ENCODE data around the gene ATP6V1D. TPM values are rescaled to one million over a fixed set of nuclear protein-coding genes. Genes with fewer than 3 reads are reported as not detected.

Gene ATP6V1D
- total and polyA plus RNA-seq, 9 of the 15 experiments (the other 6 are each of a cell fraction or from before 2014, with no cell fraction given), result 35.5 to 91.0 (median 50.0) TPM

- ChIA-PET CTCF (ENCODE audit: low intra/inter-chr PET ratio) (no interaction called here), POLR2A (no interaction called here)
- H3K79me2 ChIP-seq (ENCODE audit: control insufficient read depth, insufficient read depth, low read length), result no peaks in the 10 kb centered on the region
- no peaks in the 10 kb centered on the region for H3K9me3 ChIP-seq (replicated peaks; ENCODE audit: control insufficient read depth, insufficient read depth, low read depth, low read length)
- no TSS peak for BruUV-seq (replicated peaks)
- no peaks in the 10 kb centered on the region for H3K9me1 ChIP-seq (ENCODE audit: control insufficient read depth, insufficient read depth, low read length)
- no peaks in the 10 kb centered on the region for H3K4me1 ChIP-seq (replicated peaks in 1 of 2; ENCODE audit: control insufficient read depth in 2 of 2, insufficient read depth in 2 of 2, low read length in 2 of 2)
- peaks cover 40% of the 10 kb centered on the region for H3K36me3 ChIP-seq (ENCODE audit: control insufficient read depth, insufficient read depth, low read length)
- TF ChIP-seq TFAM (CRISPR knock-in tag; conservative IDR thresholded peaks at IDR 0.05) (no peak), SOX6 (IDR thresholded peaks at IDR 0.05) (no peak), ATF7 (IDR thresholded peaks at IDR 0.05) (no peak), BRF2 (IDR thresholded peaks at IDR 0.05; ENCODE audit: borderline replicate concordance, insufficient read depth, insufficient read length) (no peak), KAT2B (IDR thresholded peaks at IDR 0.05; ENCODE audit: low read depth, low read length) (no peak), MTF1 (CRISPR knock-in tag; IDR thresholded peaks at IDR 0.05; ENCODE audit: borderline replicate concordance) (no peak), SIN3B (IDR thresholded peaks at IDR 0.05; ENCODE audit: low read depth) (no peak), MXI1 (IDR thresholded peaks at IDR 0.05; ENCODE audit: low read depth, low read length) (no peak)
- TF ChIP-seq, protein P1, sequence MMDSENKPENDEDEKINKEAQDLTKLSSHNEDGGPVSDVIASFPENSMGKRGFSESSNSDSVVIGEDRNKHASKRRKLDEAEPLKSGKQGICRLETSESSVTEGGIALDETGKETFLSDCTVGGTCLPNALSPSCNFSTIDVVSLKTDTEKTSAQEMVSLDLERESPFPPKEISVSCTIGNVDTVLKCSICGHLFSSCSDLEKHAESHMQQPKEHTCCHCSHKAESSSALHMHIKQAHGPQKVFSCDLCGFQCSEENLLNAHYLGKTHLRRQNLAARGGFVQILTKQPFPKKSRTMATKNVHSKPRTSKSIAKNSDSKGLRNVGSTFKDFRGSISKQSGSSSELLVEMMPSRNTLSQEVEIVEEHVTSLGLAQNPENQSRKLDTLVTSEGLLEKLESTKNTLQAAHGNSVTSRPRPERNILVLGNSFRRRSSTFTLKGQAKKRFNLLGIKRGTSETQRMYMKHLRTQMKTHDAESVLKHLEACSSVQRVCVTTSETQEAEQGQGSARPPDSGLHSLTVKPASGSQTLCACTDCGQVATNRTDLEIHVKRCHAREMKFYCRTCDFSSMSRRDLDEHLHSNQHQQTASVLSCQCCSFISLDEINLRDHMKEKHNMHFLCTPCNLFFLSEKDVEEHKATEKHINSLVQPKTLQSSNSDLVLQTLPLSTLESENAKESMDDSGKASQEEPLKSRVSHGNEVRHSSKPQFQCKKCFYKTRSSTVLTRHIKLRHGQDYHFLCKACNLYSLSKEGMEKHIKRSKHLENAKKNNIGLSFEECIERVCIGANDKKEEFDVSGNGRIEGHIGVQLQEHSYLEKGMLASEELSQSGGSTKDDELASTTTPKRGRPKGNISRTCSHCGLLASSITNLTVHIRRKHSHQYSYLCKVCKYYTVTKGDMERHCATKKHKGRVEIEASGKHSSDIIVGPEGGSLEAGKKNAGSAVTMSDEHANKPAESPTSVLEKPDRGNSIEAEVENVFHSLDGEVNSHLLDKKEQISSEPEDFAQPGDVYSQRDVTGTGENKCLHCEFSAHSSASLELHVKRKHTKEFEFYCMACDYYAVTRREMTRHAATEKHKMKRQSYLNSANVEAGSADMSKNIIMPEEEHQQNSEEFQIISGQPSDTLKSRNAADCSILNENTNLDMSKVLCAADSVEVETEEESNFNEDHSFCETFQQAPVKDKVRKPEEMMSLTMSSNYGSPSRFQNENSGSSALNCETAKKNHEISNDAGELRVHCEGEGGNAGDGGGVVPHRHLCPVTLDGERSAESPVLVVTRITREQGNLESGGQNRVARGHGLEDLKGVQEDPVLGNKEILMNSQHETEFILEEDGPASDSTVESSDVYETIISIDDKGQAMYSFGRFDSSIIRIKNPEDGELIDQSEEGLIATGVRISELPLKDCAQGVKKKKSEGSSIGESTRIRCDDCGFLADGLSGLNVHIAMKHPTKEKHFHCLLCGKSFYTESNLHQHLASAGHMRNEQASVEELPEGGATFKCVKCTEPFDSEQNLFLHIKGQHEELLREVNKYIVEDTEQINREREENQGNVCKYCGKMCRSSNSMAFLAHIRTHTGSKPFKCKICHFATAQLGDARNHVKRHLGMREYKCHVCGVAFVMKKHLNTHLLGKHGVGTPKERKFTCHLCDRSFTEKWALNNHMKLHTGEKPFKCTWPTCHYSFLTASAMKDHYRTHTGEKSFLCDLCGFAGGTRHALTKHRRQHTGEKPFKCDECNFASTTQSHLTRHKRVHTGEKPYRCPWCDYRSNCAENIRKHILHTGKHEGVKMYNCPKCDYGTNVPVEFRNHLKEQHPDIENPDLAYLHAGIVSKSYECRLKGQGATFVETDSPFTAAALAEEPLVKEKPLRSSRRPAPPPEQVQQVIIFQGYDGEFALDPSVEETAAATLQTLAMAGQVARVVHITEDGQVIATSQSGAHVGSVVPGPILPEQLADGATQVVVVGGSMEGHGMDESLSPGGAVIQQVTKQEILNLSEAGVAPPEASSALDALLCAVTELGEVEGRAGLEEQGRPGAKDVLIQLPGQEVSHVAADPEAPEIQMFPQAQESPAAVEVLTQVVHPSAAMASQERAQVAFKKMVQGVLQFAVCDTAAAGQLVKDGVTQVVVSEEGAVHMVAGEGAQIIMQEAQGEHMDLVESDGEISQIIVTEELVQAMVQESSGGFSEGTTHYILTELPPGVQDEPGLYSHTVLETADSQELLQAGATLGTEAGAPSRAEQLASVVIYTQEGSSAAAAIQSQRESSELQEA (IDR thresholded peaks at IDR 0.05; ENCODE audit: low read depth), result no peak
- TF ChIP-seq, protein P2, sequence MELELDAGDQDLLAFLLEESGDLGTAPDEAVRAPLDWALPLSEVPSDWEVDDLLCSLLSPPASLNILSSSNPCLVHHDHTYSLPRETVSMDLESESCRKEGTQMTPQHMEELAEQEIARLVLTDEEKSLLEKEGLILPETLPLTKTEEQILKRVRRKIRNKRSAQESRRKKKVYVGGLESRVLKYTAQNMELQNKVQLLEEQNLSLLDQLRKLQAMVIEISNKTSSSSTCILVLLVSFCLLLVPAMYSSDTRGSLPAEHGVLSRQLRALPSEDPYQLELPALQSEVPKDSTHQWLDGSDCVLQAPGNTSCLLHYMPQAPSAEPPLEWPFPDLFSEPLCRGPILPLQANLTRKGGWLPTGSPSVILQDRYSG (tag; conservative IDR thresholded peaks at IDR 0.05; ENCODE audit: low read depth), result no peak
- TF ChIP-seq, protein P3, sequence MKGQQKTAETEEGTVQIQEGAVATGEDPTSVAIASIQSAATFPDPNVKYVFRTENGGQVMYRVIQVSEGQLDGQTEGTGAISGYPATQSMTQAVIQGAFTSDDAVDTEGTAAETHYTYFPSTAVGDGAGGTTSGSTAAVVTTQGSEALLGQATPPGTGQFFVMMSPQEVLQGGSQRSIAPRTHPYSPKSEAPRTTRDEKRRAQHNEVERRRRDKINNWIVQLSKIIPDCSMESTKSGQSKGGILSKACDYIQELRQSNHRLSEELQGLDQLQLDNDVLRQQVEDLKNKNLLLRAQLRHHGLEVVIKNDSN (CRISPR knock-in tag; IDR thresholded peaks at IDR 0.05), result no peak
- no peak for DNase-seq (ENCODE audit: extremely low read depth in 1 of 4, low spot score in 3 of 4)
- intact Hi-C loops (cut with micrococcal nuclease), result no loop called here
- H3K4me2 ChIP-seq (ENCODE audit: insufficient read depth, low read length), result no peak overlapping the region
- H3K27ac ChIP-seq (ENCODE audit: extremely low read depth, low read depth, low read length), result no peak overlapping the region
- ATAC-seq, result no peak
- no peak for FAIRE-seq
- no peaks in the 10 kb centered on the region for H3K27me3 ChIP-seq (ENCODE audit: control insufficient read depth in 2 of 2, insufficient read depth in 2 of 2, low read length in 2 of 2)
- H3K4me3 ChIP-seq, result no peak overlapping the region
- H4K20me1 ChIP-seq (replicated peaks; ENCODE audit: control insufficient read depth, insufficient read depth, low read length), result no peaks in the 10 kb centered on the region
- 48% methylated on average over 4 of the region's 4 CpGs for WGBS (ENCODE audit: insufficient coverage, low coverage, missing lambda C conversion rate)
- H2AFZ ChIP-seq (ENCODE audit: low read depth, low read length), result no peak overlapping the region
- H3K9ac ChIP-seq (ENCODE audit: insufficient read depth in 1 of 2, low read depth in 2 of 2, low read length in 2 of 2), result no peak overlapping the region
- in situ Hi-C loops (cut with MboI), result no loop called here
These were observed 15.9 kb downstream of the ATP6V1D start for GRCh38 chr14:67343601-67344230.

Measured in K562 (cell line).